Heart left ventricle (tissue), 16 donors: ENCODE results near the gene GALR2. TPM values are rescaled to one million over a fixed set of nuclear protein-coding genes. Genes with fewer than 3 reads are reported as not detected.

Source experiments
- ATAC-seq, 4 donors: fragments of 200-7000 bp; cut with Tn5 transposase; one replicate each; pipeline ENCODE4 v1.9.1; 2020 to 2022; ENCODE audit warnings: moderate library complexity in 4 of 4, mild to moderate bottlenecking in 3 of 4, moderate number of reproducible peaks in 1 of 4
- DNase-seq, 5 donors: peaks; one replicate each; pipeline ENCODE4 v3.0.0-alpha.2; 2020
- H3K27ac ChIP-seq, 12 donors: fragments of 200-600 bp; sonication (generic) in 4 of 12; one replicate each; pipeline versions ENCODE4 v1.5.0 to v1.8.0; 2016 to 2022; ENCODE audit warnings: mild to moderate bottlenecking in 2 of 12
- H3K27me3 ChIP-seq, 9 donors: fragments of 200-600 bp; sonication (generic) in 2 of 9; one replicate each; pipeline versions ENCODE4 v1.5.1 to v1.8.0; 2016 to 2022; ENCODE audit warnings: mild to moderate bottlenecking in 3 of 9
- H3K36me3 ChIP-seq, 9 donors: fragments of 200-600 bp; sonication (generic) in 2 of 9; one replicate each; pipeline versions ENCODE4 v1.5.0 to v1.8.0; 2018 to 2022; ENCODE audit warnings: mild to moderate bottlenecking in 2 of 9
- H3K4me1 ChIP-seq, 12 donors: fragments of 200-600 bp; sonication (generic) in 4 of 12; one replicate each; pipeline versions ENCODE4 v1.5.0 to v1.8.0; 2016 to 2022; ENCODE audit warnings: mild to moderate bottlenecking in 3 of 12
- H3K4me3 ChIP-seq, 12 donors: fragments of 200-600 bp; sonication (generic) in 4 of 12; one replicate each; pipeline versions ENCODE4 v1.5.0 to v1.8.0; 2017 to 2022; ENCODE audit warnings: mild to moderate bottlenecking in 9 of 12, moderate library complexity in 4 of 12
- H3K9me3 ChIP-seq, 12 donors: fragments of 200-600 bp; sonication (generic) in 4 of 12; one replicate each; pipeline versions ENCODE4 v1.5.0 to v1.8.0; 2016 to 2022; ENCODE audit warnings: mild to moderate bottlenecking in 1 of 12
- POLR2A ChIP-seq, 2 donors: fragments of 450-650 bp; IDR thresholded peaks; one replicate each; pipeline ENCODE4 v1.6.1; 2017; ENCODE audit warnings: antibody characterized with exemption in 2 of 2, mild to moderate bottlenecking in 2 of 2, moderate library complexity in 2 of 2
- WGBS, 4 donors: extraction: QIAGEN DNeasy Blood & Tissue Kit in 2 of 4; methylation state at CpG; one replicate each; pipeline versions ENCODE4 v1.1.5 to v1.1.7; 2013 to 2018; 5-methylcytosine and 5-hydroxymethylcytosine counted together
- intact Hi-C, 10 donors: fragments of 100-400 bp; cut with DNase I; formaldehyde crosslinking; loops; one replicate each; pipeline versions ENCODE4 v1.11.1 to v1.14.2; 2022
- polyA plus RNA-seq, 2 donors: library from polyadenylated mRNA; stranded (reverse); fragments of 200-250 nt; gene quantifications; one replicate each; pipeline ENCODE4 v1.2.3, GENCODE V29; 2013
- total RNA-seq, 9 donors: library from RNA; depleted of rRNA in 2 of 9; stranded (reverse); fragments of >200 nt in 2 of 9; fragmentation: NEBNext Ultra II Directional in 3 of 9; extraction: Animal tissue kit (Norgen Biotek cat#: 25700) in 3 of 9; gene quantifications; one replicate each; pipeline versions ENCODE4 v1.1.0 to v1.2.4, GENCODE V29; 2016 to 2023
- TF ChIP-seq, protein P1 (sequence below), 12 donors: fragments of 200-600 bp; sonication (generic) in 4 of 12; IDR thresholded peaks; one replicate each; pipeline versions ENCODE4 v1.5.0 to v1.8.0; 2018 to 2022; ENCODE audit warnings: antibody characterized with exemption in 12 of 12, mild to moderate bottlenecking in 5 of 12
- donor health status: ischemic (EF 13 %, LVEDD 7.1; RV severe dilation, severe dysfunction).
- donor health status: healthy with polysubstance abuse.
- donor health status: DM: no; HTN: yes; CAD: no.
- donor health status: DM: no; HTN: no; CAD: no.
- donor health status: ischemic (EF 25% LVEDD 6.9; RV normal size, moderate dysfunction).
- donor health status: ischemic (EF 25% LVEDD 5.7; RV mildly dilated, moderate dysfunction).
- donor health status: healthy.
- donor health status: DM: yes; HTN: yes; CAD: no.
- donor health status: ischemic (EF 35%, LVEDD 5.7; RV mildly dilated, moderate dysfunction).
- donor health status: nonischemic (EF 11% LVEDD 7.7; RV severe dilation, severe dysfunction).
- donor health status: DM: yes; HTN: yes; CAD: no.
- donor health status: PGD.
- donor health status: ischemic (EF 29% LVEDD 5.4; RV normal size, mild dysfunction).
- donor health status: nonischemic (EF 23%, LVEDD 6.1; RV moderate dilation, normal function).

The GALR2 gene
- total and polyA plus RNA-seq, 11 donors, result 0.18 TPM; not detected in 10

DNA sequence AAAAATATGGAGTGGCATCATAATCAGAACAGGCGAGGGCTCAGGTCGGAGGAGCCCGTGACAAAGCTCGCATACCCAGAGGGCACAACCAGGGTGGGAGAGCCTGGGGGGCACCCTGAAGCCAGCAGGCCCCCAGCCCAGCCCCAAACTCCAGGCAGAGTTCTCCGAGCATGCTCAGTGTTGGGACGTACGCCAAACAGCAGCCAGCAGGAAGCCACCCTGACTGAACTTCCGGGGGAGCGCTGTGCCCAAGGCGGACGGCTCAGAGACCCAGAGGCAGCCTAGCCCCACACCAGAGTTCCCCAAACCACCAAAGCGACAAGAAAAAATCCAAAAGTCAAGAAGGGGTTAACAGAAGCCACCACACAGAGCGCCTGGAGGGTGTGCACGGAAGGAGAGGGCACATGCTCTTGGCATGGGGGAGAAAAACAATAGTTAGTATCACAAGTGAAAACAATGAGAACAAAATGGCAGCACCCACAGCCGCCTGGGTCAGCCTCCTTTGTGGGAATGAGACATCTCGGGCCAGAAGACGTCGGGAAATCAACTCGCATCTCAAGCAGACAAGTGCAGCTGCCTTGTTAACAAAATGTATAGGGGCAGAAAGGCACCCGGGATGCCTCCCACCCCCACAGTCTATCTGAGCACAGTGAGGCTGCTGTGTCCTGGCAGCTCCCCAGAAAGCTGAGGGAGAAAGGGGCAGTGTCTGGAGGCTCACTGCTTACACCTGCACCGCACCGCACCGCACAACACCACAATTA is 17.1 kb downstream of the GALR2 start:
- Histone ChIP-seq H3K9me3 (no peaks in the 10 kb centered on the region), H3K36me3 (peaks cover 0 to 100% (median 90%) of the 10 kb centered on the region in 9 donors), H3K4me1 (peaks cover 0 to 7% (median 0%) of the 10 kb centered on the region in 12 donors), H3K27me3 (no peaks in the 10 kb centered on the region), H3K4me3 (no peak overlapping the region), H3K27ac (no peak overlapping the region)
- DNase-seq, result no peak
- TF ChIP-seq POLR2A (IDR thresholded peaks at IDR 0.05), result no peak
- TF ChIP-seq, protein P1, sequence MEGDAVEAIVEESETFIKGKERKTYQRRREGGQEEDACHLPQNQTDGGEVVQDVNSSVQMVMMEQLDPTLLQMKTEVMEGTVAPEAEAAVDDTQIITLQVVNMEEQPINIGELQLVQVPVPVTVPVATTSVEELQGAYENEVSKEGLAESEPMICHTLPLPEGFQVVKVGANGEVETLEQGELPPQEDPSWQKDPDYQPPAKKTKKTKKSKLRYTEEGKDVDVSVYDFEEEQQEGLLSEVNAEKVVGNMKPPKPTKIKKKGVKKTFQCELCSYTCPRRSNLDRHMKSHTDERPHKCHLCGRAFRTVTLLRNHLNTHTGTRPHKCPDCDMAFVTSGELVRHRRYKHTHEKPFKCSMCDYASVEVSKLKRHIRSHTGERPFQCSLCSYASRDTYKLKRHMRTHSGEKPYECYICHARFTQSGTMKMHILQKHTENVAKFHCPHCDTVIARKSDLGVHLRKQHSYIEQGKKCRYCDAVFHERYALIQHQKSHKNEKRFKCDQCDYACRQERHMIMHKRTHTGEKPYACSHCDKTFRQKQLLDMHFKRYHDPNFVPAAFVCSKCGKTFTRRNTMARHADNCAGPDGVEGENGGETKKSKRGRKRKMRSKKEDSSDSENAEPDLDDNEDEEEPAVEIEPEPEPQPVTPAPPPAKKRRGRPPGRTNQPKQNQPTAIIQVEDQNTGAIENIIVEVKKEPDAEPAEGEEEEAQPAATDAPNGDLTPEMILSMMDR (IDR thresholded peaks at IDR 0.05), result no peak
- intact Hi-C loops, result loop anchor here in 1 of 10 donors (2.0 kb wide), 1 partner anchor 17 kb away; the partner anchor contains the start of gene GALR2
- no peak for ATAC-seq
- 65 to 76% (median 75%) methylated on average over 21 to 23 of the region's 23 CpGs for WGBS, 4 donors

DNA sequence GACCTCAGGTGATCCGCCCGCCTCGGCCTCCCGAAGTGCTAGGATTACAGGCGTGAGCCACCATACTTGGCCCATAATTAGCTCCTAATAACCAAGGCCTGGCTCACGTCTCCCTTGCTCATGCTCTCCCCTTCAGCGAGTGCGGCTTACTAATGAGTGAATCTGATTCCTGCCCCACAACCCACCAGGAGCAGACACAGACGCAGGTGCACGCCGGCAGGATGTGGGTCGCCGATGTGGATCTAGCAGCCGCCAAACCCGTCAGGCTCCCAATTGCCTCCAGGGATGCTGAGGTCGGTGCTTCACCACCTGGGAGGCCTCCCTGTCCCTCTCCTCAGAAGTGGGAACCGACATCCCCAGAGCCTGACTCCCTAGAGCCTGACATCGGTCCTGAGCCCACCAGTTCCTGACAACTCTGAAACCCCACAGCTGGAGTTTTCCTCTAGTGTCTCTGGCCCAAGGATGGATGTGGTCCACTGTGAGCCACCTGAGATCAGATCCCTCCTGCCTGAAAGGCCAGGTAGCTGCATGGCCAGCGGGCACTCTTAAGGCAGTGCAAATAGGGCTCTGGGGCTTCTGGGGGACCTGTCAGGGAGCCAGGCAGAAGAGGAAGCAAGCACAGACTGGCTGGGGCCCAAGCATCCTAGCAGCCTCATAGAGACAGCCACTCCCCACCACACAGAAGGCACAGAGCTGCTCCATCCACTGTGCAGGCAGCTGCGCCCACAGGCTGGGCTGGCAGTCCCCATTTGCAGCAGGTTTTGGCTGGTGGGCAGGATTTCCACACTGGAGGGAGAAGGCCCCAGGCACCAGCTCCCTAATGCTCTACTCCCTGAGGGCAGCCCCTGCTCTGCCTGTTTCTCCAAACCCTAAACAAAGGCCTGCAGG is 18.2 kb downstream of the GALR2 start:
- no peaks in the 10 kb centered on the region for H3K27me3 ChIP-seq
- H3K36me3 ChIP-seq, result peaks cover 0 to 100% (median 90%) of the 10 kb centered on the region in 9 donors
- no peak for ATAC-seq
- WGBS, 4 donors, result 94 to 95% (median 94%) methylated on average over 13 to 20 of the region's 20 CpGs
- peaks cover 0 to 7% (median 0%) of the 10 kb centered on the region in 12 donors for H3K4me1 ChIP-seq
- no peak overlapping the region for H3K4me3 ChIP-seq
- H3K9me3 ChIP-seq, result no peaks in the 10 kb centered on the region
- no peak for DNase-seq
- TF ChIP-seq, protein P1 (IDR thresholded peaks at IDR 0.05), result no peak
- TF ChIP-seq POLR2A (IDR thresholded peaks at IDR 0.05), result no peak
- H3K27ac ChIP-seq, result no peak overlapping the region
- intact Hi-C loops, result no loop called here

DNA sequence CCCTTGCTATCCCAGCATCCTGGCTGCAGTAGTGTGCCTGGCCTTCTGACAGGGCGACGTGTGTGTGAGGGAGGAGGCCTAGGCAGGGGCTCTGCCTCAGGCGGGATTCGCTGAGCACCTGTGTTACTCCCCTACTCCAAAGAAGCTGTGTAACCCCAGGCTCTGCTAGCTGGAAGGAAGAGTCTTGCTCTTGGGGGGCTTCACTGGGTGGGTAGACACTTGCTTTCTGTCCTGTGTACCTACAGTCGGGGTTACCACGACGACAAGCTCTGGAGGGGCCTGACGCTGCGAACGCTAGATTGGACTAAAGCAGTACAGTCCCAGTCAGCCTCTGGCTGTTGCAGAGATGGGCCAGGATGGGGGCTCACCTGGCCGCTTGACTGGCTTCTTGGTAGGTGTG is 19.5 kb downstream of the GALR2 start:
- TF ChIP-seq, protein P1 (IDR thresholded peaks at IDR 0.05), result no peak
- TF ChIP-seq POLR2A (IDR thresholded peaks at IDR 0.05), result no peak
- H3K27ac ChIP-seq, result no peak overlapping the region
- DNase-seq (no peak), ATAC-seq (no peak)
- no peaks in the 10 kb centered on the region for H3K27me3 ChIP-seq
- intact Hi-C loops, result no loop called here
- peaks cover 0 to 7% (median 0%) of the 10 kb centered on the region in 12 donors for H3K4me1 ChIP-seq
- WGBS, 4 donors, result 86 to 94% (median 87%) methylated on average over 10 to 11 of the region's 11 CpGs
- H3K4me3 ChIP-seq, result no peak overlapping the region
- H3K36me3 ChIP-seq, result peaks cover 0 to 100% (median 91%) of the 10 kb centered on the region in 9 donors
- no peaks in the 10 kb centered on the region for H3K9me3 ChIP-seq

DNA sequence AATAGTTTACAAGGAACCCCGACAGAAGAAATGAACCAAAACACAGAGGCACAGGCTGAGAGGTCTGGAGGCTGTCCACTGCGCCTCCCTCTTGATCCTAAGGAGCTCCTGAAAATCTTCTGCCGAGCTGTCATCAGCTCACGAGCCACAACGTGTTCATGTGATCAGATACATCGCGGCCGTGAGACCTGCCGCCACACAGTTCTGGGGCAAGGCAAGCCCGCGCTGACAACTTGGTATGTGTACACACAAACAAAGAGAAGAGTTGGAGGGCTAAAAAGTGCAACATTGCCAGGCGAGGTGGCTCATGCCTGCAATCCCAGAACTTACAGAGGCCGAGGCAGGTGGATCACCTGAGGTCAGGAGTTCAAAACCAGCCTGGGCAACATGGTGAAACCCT is 21.4 kb downstream of the GALR2 start:
- Histone ChIP-seq H3K4me3 (no peak overlapping the region), H3K9me3 (no peaks in the 10 kb centered on the region), H3K4me1 (no peaks in the 10 kb centered on the region), H3K36me3 (peaks cover 0 to 100% (median 92%) of the 10 kb centered on the region in 9 donors), H3K27ac (no peak overlapping the region), H3K27me3 (no peaks in the 10 kb centered on the region)
- ATAC-seq (no peak), DNase-seq (peak in 1 of 5 donors; percentile 3)
- intact Hi-C loops, result no loop called here
- TF ChIP-seq, protein P1 (IDR thresholded peaks at IDR 0.05), result no peak
- TF ChIP-seq POLR2A (IDR thresholded peaks at IDR 0.05), result no peak
- WGBS, 4 donors, result 80 to 88% (median 83%) methylated on average over 13 of the region's 13 CpGs
